ENCODE results near the gene SLC9C1.

SLC9C1 gene

DNA sequence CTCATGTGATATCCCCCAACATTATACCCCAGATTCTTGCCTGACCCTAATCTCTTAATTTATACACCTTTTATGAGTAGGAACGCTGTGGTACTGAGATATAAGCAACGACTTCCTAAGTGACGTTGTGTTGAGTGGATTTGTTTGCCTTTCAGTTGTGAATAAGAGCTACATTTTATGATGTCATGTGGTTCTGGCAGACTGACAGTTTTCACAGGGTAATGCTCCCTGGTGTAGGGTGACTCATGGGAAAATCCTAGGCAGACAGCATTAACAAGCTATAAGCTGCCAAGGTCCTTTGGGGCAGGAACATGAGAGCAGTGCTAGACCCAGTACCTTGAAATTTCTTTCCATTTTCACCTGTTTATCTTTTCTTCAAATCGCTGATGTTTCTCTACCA is 196.6 kb downstream of the SLC9C1 start:
- DNase-seq = peak; percentile 89

DNA sequence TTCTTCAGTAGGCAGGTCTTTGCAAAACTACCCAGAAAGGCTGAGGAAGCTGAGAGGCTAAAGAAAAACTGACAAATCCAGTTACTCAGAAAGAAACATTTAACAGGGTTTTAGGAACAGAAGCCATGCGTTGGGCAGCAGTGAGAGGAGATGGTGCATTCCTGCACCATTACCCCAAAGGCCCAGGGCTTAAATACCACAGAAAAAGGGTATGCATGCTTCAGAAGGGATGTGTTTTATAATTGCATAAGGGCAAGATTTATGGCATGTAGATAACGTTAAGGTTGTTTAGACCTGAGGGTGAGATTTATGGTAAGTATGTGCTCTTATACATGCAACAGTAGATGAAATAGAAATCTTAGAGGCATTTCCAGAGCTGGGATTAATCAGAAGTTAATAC is 197.8 kb downstream of the SLC9C1 start:
- DNase-seq = no peak

- DNase-seq = no peak
Measured at GRCh38 chr3:112095731-112096130, 198.3 kb downstream of the SLC9C1 start.

GRCh38 chr3:112093180-112093522 is 200.9 kb downstream of the SLC9C1 start:
- DNase-seq = no peak

DNA sequence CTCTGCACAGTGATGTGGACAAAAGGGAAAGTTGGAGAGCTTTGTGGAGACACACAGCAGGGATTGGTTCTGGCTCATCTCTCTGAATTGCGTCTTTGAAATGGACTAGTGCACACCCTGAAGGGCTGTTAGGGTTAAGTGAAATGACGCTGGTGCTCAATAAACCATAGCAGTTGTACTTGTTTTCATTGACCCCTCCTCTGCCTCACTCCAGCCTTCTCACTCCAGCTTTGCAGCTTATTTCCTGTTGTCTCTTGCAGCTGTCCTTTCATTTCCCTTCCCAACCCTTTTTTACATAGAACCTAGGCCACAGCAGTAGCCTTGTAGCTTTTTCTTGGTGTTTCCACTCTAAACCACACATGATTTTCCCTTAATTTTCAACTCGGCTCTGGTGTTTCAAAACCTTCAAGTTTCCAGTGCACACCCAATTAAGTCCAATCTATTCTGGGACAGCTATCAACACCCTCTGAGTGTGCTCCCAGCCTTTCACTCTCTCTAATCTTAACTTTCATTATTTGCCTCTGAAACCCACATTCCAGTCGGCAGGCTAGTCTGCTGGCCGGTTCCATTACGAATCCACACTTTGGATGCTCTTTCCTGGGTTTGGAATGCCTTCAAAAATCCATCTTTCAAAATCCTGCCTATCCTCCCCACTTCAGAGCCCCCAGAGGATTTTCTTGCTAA is 201.4 kb downstream of the SLC9C1 start:
- peak; percentile 81 for DNase-seq

GRCh38 chr3:112090887-112091586 is 203.0 kb downstream of the SLC9C1 start:
- DNase-seq = peak; percentile 88

All from NCI-H2029 treated with DMSO at 0.1 percent for 48 hours (cell line).